Upper lobe of left lung (tissue), 4 donors: ENCODE results near the gene CLSTN2.

Experiments
- POLR2A ChIP-seq, 4 donors: fragments of 450-650 bp; IDR thresholded peaks; one replicate each; pipeline ENCODE4 v1.5.1; 2016 to 2017; ENCODE audit warnings: antibody characterized with exemption in 4 of 4, mild to moderate bottlenecking in 2 of 4
- TF ChIP-seq, protein P1 (sequence below), 6 experiments: fragments of 450-650 bp in 4 of 6; fragments of 200-600 bp in 2 of 6; sonication (generic) in 2 of 6; IDR thresholded peaks; one replicate each; pipeline ENCODE4 v1.5.1; 2016 to 2019; ENCODE audit warnings: antibody characterized with exemption in 6 of 6

DNA sequence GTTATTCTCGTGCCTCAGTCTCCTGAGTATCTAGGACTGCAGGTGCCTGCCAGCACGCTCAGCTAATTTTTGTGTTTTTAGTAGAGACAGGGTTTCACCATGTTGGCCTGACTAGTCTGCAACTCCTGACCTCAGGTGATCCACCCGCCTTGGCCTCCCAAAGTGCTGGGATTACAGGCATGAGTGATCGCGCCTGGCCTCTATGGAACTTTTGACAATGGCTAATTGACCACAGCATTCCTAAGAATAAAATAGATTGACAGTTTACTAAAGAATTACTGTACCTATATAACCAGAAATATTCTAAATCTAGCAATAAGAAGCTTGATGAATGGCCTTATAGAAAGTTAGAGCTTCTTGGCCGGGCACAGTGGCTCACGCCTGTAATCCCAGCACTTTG, 691.9 kb downstream of the CLSTN2 start:
- no peak for TF ChIP-seq POLR2A (IDR thresholded peaks at IDR 0.05)
- TF ChIP-seq, protein P1, sequence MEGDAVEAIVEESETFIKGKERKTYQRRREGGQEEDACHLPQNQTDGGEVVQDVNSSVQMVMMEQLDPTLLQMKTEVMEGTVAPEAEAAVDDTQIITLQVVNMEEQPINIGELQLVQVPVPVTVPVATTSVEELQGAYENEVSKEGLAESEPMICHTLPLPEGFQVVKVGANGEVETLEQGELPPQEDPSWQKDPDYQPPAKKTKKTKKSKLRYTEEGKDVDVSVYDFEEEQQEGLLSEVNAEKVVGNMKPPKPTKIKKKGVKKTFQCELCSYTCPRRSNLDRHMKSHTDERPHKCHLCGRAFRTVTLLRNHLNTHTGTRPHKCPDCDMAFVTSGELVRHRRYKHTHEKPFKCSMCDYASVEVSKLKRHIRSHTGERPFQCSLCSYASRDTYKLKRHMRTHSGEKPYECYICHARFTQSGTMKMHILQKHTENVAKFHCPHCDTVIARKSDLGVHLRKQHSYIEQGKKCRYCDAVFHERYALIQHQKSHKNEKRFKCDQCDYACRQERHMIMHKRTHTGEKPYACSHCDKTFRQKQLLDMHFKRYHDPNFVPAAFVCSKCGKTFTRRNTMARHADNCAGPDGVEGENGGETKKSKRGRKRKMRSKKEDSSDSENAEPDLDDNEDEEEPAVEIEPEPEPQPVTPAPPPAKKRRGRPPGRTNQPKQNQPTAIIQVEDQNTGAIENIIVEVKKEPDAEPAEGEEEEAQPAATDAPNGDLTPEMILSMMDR (IDR thresholded peaks at IDR 0.05) = no peak
